GM12878 (cell line): ENCODE results near the gene POLR1D. TPM values are rescaled to one million over a fixed set of nuclear protein-coding genes. Genes with fewer than 3 reads are reported as not detected.

Source experiments
- ATAC-seq: fragments of 200-7000 bp; cut with Tn5 transposase; 3 replicates; pipeline ENCODE4 v1.9.1; 2020; ENCODE audit warnings: mild to moderate bottlenecking, moderate library complexity
- BruUV-seq: library from RNA; stranded (reverse); fragments of 400-500 nt; replicated peaks from 2 replicates; lab custom pipeline; 2021; lab: Mats Ljungman, UMichigan
- CTCF ChIA-PET: fragments of 300-600 bp; sonication (Branson Sonifier 250); formaldehyde crosslinking; extraction: SDS; loops from one replicate; lab custom pipeline; 2021; ENCODE audit warnings: inconsistent platforms; lab: Yijun Ruan, JAX
- POLR2A ChIA-PET: fragments of 350-600 bp; formaldehyde crosslinking; extraction: SDS; loops from one replicate; lab custom pipeline; 2021; ENCODE audit warnings: inconsistent platforms; lab: Charles Lee
- RAD21 ChIA-PET: fragments of 300-600 bp; sonication (Branson Sonifier 250); formaldehyde crosslinking; loops from one replicate; lab custom pipeline; 2023; ENCODE audit warnings: antibody characterized with exemption; ENCODE audit not compliant: unreplicated experiment; lab: Charles Lee
- SMC1A ChIA-PET: fragments of 300-600 bp; sonication (Branson Sonifier 250); formaldehyde crosslinking; loops from one replicate; lab custom pipeline; 2023; ENCODE audit not compliant: unreplicated experiment, uncharacterized antibody; lab: Charles Lee
- DNase-seq: peaks from one replicate; pipeline ENCODE4 v3.0.0-alpha.2; 2011; ENCODE audit warnings: low read depth, low spot score
- FAIRE-seq: peaks from 3 replicates; lab custom pipeline; 2011; peaks lifted over from hg19 to GRCh38; lab: Jason Lieb, UNC
- H2AFZ ChIP-seq: 2 replicates; pipeline ENCODE4 v1.6.0; 2011; ENCODE audit warnings: low read depth, low read length, control low read depth; ENCODE audit not compliant: control insufficient read depth
- H3K27ac ChIP-seq: 2 replicates; pipeline ENCODE4 v1.5.1; 2011; ENCODE audit warnings: control low read depth; ENCODE audit not compliant: control insufficient read depth, insufficient read depth
- H3K27me3 ChIP-seq, 2 experiments: replicated peaks in 1 of 2; 2 replicates each; pipeline versions ENCODE4 v1.6.0 to v1.6.1; 2011; ENCODE audit warnings: low read length in 1 of 2; ENCODE audit not compliant: control insufficient read depth in 2 of 2, insufficient read depth in 2 of 2
- H3K36me3 ChIP-seq, 2 experiments: 2 replicates each; pipeline ENCODE4 v1.5.1; 2011; ENCODE audit warnings: low read length in 1 of 2; ENCODE audit not compliant: control insufficient read depth in 2 of 2, insufficient read depth in 2 of 2
- H3K4me1 ChIP-seq: 2 replicates; pipeline ENCODE4 v1.6.1; 2011; ENCODE audit warnings: mild to moderate bottlenecking, low read length, moderate library complexity, mixed read lengths; ENCODE audit not compliant: control insufficient read depth, insufficient read depth
- H3K4me2 ChIP-seq: 2 replicates; pipeline ENCODE4 v1.6.0; 2011; ENCODE audit warnings: control low read depth; ENCODE audit not compliant: control insufficient read depth, insufficient read depth
- H3K4me3 ChIP-seq: fragments of 200-600 bp; sonication (generic); 2 replicates; pipeline ENCODE4 v1.5.1; 2016
- H3K79me2 ChIP-seq: 2 replicates; pipeline ENCODE4 v1.6.0; 2011; ENCODE audit warnings: low read length; ENCODE audit not compliant: control insufficient read depth, insufficient read depth
- H3K9ac ChIP-seq: 2 replicates; pipeline ENCODE4 v1.8.0; 2011; ENCODE audit warnings: low read length, control low read depth, mixed read lengths; ENCODE audit not compliant: control insufficient read depth, insufficient read depth
- H3K9me3 ChIP-seq: replicated peaks from 3 replicates; pipeline ENCODE4 v1.5.1; 2011; ENCODE audit warnings: mild to moderate bottlenecking, low read length; ENCODE audit not compliant: control insufficient read depth, insufficient read depth
- H4K20me1 ChIP-seq: 2 replicates; pipeline ENCODE4 v1.6.0; 2011; ENCODE audit not compliant: control insufficient read depth, insufficient read depth
- NFIC ChIP-seq: IDR thresholded peaks from 2 replicates; pipeline ENCODE4 v1.6.1; 2012; ENCODE audit warnings: low read depth, mild to moderate bottlenecking, inconsistent platforms, low read length, moderate library complexity
- ZNF687 ChIP-seq: fragments of 450-650 bp; IDR thresholded peaks from 2 replicates; pipeline ENCODE4 v1.6.1; 2017; ENCODE audit warnings: mild to moderate bottlenecking, moderate library complexity
- WGBS: methylation state at CpG from one replicate; pipeline ENCODE4 v1.1.6; 2016; ENCODE audit warnings: low lambda C conversion rate; ENCODE audit not compliant: insufficient replicate concordance, insufficient coverage; ENCODE audit errors: missing lambda C conversion rate; 5-methylcytosine and 5-hydroxymethylcytosine counted together
- in situ Hi-C: fragments of 300-500 bp; cut with MboI; formaldehyde crosslinking; loops from 9 replicates; pipeline ENCODE4 v1.14.3; 2018; ENCODE audit warnings: mixed read lengths
- intact Hi-C: fragments of 100-400 bp; cut with micrococcal nuclease; formaldehyde crosslinking; loops from one replicate; pipeline ENCODE4 v1.14.2; 2022; ENCODE audit not compliant: unreplicated experiment
- polyA plus RNA-seq, 11 experiments: library from polyadenylated mRNA; depleted of rRNA in 4 of 11; unstranded in 6 of 11; stranded (reverse) in 5 of 11; fragments of >200 nt; fragmentation: Nextera tagmentation in 4 of 11; fragmentation: Illumina TruSeq in 1 of 11; extraction: Ambion mirVana in 4 of 11; extraction: Trizol in 1 of 11; gene quantifications; 1 replicate in 1 of 11; 2 replicates in 10 of 11; pipeline versions ENCODE4 v1.2.1 to v1.2.3, GENCODE V29; 2011 to 2016; ENCODE audit warnings: inconsistent platforms in 2 of 11, missing spikeins in 2 of 11, low read depth in 1 of 11
- total RNA-seq, 4 experiments: library from RNA; depleted of rRNA in 3 of 4; stranded (reverse); fragments of >200 nt in 3 of 4; fragmentation: Illumina TruSeq in 1 of 4; extraction: Trizol in 1 of 4; gene quantifications; 2 replicates each; pipeline versions ENCODE4 v1.2.1 to v1.2.3, GENCODE V29; 2013 to 2021

Gene POLR1D
- total and polyA plus RNA-seq, 10 of the 15 experiments (the other 5 are each of a cell fraction or from before 2014, with no cell fraction given) = 119 to 223 (median 160) TPM

GRCh38 chr13:27637289-27637626 lies 15.6 kb downstream of the POLR1D start:
- no peak for ATAC-seq
- no peak overlapping the region for H3K27ac ChIP-seq
- SMC1A ChIA-PET = interaction anchor here (0.8 kb wide), 1 partner anchor 73 kb away, joined by 4 read pairs; no protein-coding TSS in a partner anchor
- POLR2A ChIA-PET = interaction anchor here (1.0 kb wide), 1 partner anchor 17 kb away, joined by 3 read pairs; no protein-coding TSS in a partner anchor
- H3K27me3 ChIP-seq = no peaks in the 10 kb centered on the region
- no peak overlapping the region for H2AFZ ChIP-seq
- H3K4me2 ChIP-seq = no peak overlapping the region
- H3K36me3 ChIP-seq = peaks cover 0 to 4% of the 10 kb centered on the region in 2 experiments; a peak in 1 of 4 replicates
- RAD21 ChIA-PET = no interaction called here
- H3K9me3 ChIP-seq = no peaks in the 10 kb centered on the region
- no peak overlapping the region for H3K4me3 ChIP-seq
- no TSS peak for BruUV-seq
- no peak for FAIRE-seq
- no peak for DNase-seq
- intact Hi-C loops (no loop called here), in situ Hi-C loops (no loop called here)
- H3K4me1 ChIP-seq = no peaks in the 10 kb centered on the region
- CTCF ChIA-PET = interaction anchor here (1.2 kb wide), 1 partner anchor 14 kb away, joined by 3 read pairs; no protein-coding TSS in a partner anchor
- no peak for TF ChIP-seq ZNF687
- TF ChIP-seq NFIC = no peak
- H3K79me2 ChIP-seq = peaks cover 19% of the 10 kb centered on the region
- H4K20me1 ChIP-seq = no peaks in the 10 kb centered on the region
- WGBS = 100% methylated on average over 1 of the region's 1 CpG
- no peak overlapping the region for H3K9ac ChIP-seq
